ENCODE measurements around the gene YPEL1.

GRCh38 chr22:21752276-21752675 lies 16.7 kb upstream of the YPEL1 start:
- TF ChIP-seq CTCF (IDR thresholded peaks at IDR 0.05; ENCODE audit: low read length) = no peak
- TF ChIP-seq EZH2 (IDR thresholded peaks at IDR 0.05; ENCODE audit: borderline replicate concordance, low read length) = no peak

All from OCI-LY1 (cell line).